GM18526 (cell line): Measurements from ENCODE around the gene NDC80.

Source experiments
- POLR2A ChIP-seq: IDR thresholded peaks from 3 replicates; pipeline ENCODE4 v1.6.1; 2011; ENCODE audit not compliant: insufficient read length; ENCODE audit errors: extremely low read depth

Gene NDC80

DNA sequence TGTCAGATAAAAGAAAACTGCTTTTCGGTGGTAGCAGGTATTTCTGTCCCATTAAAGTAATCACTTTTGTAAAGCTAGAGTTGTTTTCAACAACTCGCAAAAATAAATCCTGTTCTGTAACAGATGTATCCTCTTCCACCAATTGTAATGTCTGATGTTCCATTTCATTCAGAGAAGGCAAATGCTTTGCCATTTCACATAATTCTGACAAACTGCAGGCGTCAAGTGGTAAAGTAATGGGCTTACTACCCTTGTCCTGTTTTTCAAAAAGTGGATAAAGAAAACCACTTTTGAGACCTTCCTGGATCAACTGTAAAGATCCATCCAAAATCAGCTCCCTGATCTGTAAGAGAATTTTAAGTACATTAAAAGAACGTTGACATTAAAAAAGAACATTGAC lies 16.7 kb upstream of the NDC80 start:
- no peak for TF ChIP-seq POLR2A

GRCh38 chr18:2555895-2556294 lies 15.5 kb upstream of the NDC80 start:
- TF ChIP-seq POLR2A = no peak

- no peak for TF ChIP-seq POLR2A
These were observed 13.8 kb upstream of the NDC80 start for GRCh38 chr18:2557536-2557935.

GRCh38 chr18:2559249-2559648 lies 12.1 kb upstream of the NDC80 start:
- TF ChIP-seq POLR2A = no peak

- no peak for TF ChIP-seq POLR2A
These were observed 7.0 kb upstream of the NDC80 start for GRCh38 chr18:2564373-2564772.

- TF ChIP-seq POLR2A = no peak
These were observed 3.2 kb upstream of the NDC80 start for GRCh38 chr18:2568129-2568528.

- no peak for TF ChIP-seq POLR2A
These were observed 2.8 kb upstream of the NDC80 start for GRCh38 chr18:2568605-2569004.

- no peak for TF ChIP-seq POLR2A
These were observed 1.8 kb upstream of the NDC80 start for GRCh38 chr18:2569338-2570207.

- TF ChIP-seq POLR2A = no peak
These were observed 571 bp upstream of the NDC80 start for GRCh38 chr18:2570772-2571199.

DNA sequence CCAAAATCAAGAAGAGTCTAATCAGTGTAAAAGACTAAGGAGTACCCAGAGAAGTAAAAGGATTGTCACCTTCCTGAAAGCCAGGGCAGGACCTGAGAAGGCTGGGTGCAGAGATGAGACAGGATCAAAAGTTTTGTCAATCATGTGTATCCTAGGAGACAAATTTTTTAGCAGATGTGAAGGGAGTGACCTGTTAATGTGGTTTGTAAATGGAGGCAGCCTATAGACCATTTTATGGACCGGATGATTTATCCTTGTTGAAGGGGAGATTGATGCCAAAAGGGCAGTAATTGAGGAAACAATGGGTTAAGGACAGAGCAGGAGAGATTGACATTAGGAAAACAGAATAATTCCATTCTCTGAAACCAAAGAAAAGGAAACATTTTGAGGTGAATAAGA lies 813 bp downstream of the NDC80 start:
- no peak for TF ChIP-seq POLR2A

DNA sequence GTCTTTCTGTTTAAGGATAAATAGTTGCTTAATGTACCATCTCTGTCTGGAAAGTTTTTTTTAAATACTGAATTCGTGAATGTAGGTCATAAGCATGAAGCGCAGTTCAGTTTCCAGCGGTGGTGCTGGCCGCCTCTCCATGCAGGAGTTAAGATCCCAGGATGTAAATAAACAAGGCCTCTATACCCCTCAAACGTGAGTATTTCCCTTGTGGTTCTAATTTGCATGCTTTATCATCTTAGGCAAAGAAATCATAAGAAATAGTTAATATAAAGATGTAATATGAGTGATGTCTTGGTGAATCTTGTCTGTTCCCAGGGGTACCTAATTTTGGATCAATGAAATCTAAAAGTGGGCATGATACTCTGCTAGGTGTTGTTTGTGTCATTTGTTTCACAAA lies 1.5 kb downstream of the NDC80 start:
- no peak for TF ChIP-seq POLR2A

- no peak for TF ChIP-seq POLR2A
These were observed 2.1 kb downstream of the NDC80 start for GRCh38 chr18:2573408-2573807.

GRCh38 chr18:2587788-2588187 lies 16.4 kb downstream of the NDC80 start:
- TF ChIP-seq POLR2A = no peak

- TF ChIP-seq POLR2A = no peak
These were observed 17.4 kb downstream of the NDC80 start for GRCh38 chr18:2588666-2589344.

GRCh38 chr18:2589345-2590068 lies 18.1 kb downstream of the NDC80 start:
- no peak for TF ChIP-seq POLR2A

- no peak for TF ChIP-seq POLR2A
These were observed 18.9 kb downstream of the NDC80 start for GRCh38 chr18:2590303-2590702.
